A673 (cell line): ENCODE results near the gene CIT. TPM values are rescaled to one million over a fixed set of nuclear protein-coding genes. Genes with fewer than 3 reads are reported as not detected.
A peak's percentile ranks its signal among the peaks of the same experiment; 100 is the strongest.

ENCODE experiments used
- BruUV-seq: library from RNA; stranded (reverse); fragments of 400-500 nt; replicated peaks from 2 replicates; lab custom pipeline; 2021; lab: Mats Ljungman, UMichigan
- CTCF ChIA-PET: fragments of 300-600 bp; sonication (Branson Sonifier 250); formaldehyde crosslinking; loops from one replicate; lab custom pipeline; 2022; ENCODE audit warnings: antibody characterized with exemption; lab: Charles Lee
- POLR2A ChIA-PET: fragments of 300-600 bp; sonication (Branson Sonifier 250); formaldehyde crosslinking; loops from one replicate; lab custom pipeline; 2022; ENCODE audit warnings: antibody characterized with exemption; ENCODE audit not compliant: low non-redundant PET; lab: Charles Lee
- DNase-seq: peaks from one replicate; pipeline ENCODE4 v3.0.0-alpha.2; 2015; ENCODE audit warnings: low spot score
- H3K27ac ChIP-seq: fragments of 200-600 bp; sonication (generic); 2 replicates; pipeline ENCODE4 v1.5.1; 2016; ENCODE audit warnings: mixed run types, low read depth, mild to moderate bottlenecking, mixed read lengths, antibody characterized with exemption, low read length; ENCODE audit not compliant: poor library complexity, severe bottlenecking
- H3K27me3 ChIP-seq: fragments of 200-600 bp; sonication (generic); replicated peaks from 2 replicates; pipeline ENCODE4 v1.6.1; 2017; ENCODE audit warnings: mixed run types, low read depth, mild to moderate bottlenecking, mixed read lengths, antibody characterized with exemption, low read length; ENCODE audit not compliant: insufficient read depth, poor library complexity
- H3K36me3 ChIP-seq: fragments of 200-600 bp; sonication (generic); 2 replicates; pipeline ENCODE4 v1.6.1; 2016; ENCODE audit warnings: mixed run types, mild to moderate bottlenecking, mixed read lengths, antibody characterized with exemption, low read length; ENCODE audit not compliant: insufficient read depth, poor library complexity, severe bottlenecking
- H3K4me1 ChIP-seq: fragments of 200-600 bp; sonication (generic); 2 replicates; pipeline ENCODE4 v1.6.1; 2017; ENCODE audit warnings: mixed run types, mild to moderate bottlenecking, mixed read lengths, antibody characterized with exemption, low read length; ENCODE audit not compliant: insufficient read depth, poor library complexity, severe bottlenecking
- H3K4me3 ChIP-seq: fragments of 200-600 bp; sonication (generic); 2 replicates; pipeline ENCODE4 v1.5.1; 2016; ENCODE audit warnings: low read depth, mixed run types, mild to moderate bottlenecking, mixed read lengths, low read length; ENCODE audit not compliant: poor library complexity, severe bottlenecking
- H3K9me3 ChIP-seq: fragments of 200-600 bp; sonication (generic); 2 replicates; pipeline ENCODE4 v1.6.1; 2016; ENCODE audit warnings: mixed run types, low read depth, mild to moderate bottlenecking, mixed read lengths, antibody characterized with exemption, low read length; ENCODE audit not compliant: poor library complexity, severe bottlenecking
- EZH2 ChIP-seq: fragments of 200-600 bp; sonication (generic); IDR thresholded peaks from 2 replicates; pipeline ENCODE4 v1.6.1; 2017; ENCODE audit warnings: borderline replicate concordance, low read depth, mild to moderate bottlenecking, mixed read lengths, antibody characterized with exemption, low read length; ENCODE audit not compliant: poor library complexity, severe bottlenecking
- intact Hi-C: fragments of 100-400 bp; cut with micrococcal nuclease; formaldehyde crosslinking; loops from one replicate; pipeline ENCODE4 v1.10.0; 2022; ENCODE audit not compliant: unreplicated experiment
- total RNA-seq: library from RNA; stranded (reverse); gene quantifications from 2 replicates; pipeline ENCODE4 v1.2.3, GENCODE V29; 2021
- TF ChIP-seq, protein P1 (sequence below): fragments of 300-800, 200-600 bp; sonication (generic); conservative IDR thresholded peaks from 2 replicates; pipeline ENCODE4 v1.5.1; 2017; ENCODE audit warnings: low read depth, mild to moderate bottlenecking, antibody characterized with exemption, low read length, moderate library complexity, mixed read lengths

Gene CIT
- total RNA-seq, 1 experiment from 2014 or later = 62.4 TPM

DNA sequence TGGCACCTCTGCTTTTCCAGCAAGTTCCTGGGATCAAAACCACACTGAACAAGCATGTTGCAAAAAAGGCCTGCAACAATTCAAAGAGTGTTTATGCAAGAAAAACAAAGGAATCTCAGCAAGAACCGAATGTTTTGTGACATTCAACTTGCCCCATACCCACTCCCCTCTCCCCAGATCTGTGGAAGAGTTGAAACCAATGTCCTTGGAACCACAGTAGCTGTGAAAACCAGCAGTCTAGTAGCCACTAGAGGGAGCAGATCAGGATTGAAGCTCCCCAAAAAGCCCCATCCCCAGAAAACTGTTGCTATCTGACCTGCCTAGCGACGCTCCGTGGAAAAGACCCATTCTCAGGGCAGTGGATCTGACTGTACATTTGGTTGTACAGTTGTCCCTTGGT, 182.1 kb downstream of the CIT start:
- TF ChIP-seq, protein P1, sequence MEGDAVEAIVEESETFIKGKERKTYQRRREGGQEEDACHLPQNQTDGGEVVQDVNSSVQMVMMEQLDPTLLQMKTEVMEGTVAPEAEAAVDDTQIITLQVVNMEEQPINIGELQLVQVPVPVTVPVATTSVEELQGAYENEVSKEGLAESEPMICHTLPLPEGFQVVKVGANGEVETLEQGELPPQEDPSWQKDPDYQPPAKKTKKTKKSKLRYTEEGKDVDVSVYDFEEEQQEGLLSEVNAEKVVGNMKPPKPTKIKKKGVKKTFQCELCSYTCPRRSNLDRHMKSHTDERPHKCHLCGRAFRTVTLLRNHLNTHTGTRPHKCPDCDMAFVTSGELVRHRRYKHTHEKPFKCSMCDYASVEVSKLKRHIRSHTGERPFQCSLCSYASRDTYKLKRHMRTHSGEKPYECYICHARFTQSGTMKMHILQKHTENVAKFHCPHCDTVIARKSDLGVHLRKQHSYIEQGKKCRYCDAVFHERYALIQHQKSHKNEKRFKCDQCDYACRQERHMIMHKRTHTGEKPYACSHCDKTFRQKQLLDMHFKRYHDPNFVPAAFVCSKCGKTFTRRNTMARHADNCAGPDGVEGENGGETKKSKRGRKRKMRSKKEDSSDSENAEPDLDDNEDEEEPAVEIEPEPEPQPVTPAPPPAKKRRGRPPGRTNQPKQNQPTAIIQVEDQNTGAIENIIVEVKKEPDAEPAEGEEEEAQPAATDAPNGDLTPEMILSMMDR = peak; percentile 61
- no peak for TF ChIP-seq EZH2
- POLR2A ChIA-PET = no interaction called here

DNA sequence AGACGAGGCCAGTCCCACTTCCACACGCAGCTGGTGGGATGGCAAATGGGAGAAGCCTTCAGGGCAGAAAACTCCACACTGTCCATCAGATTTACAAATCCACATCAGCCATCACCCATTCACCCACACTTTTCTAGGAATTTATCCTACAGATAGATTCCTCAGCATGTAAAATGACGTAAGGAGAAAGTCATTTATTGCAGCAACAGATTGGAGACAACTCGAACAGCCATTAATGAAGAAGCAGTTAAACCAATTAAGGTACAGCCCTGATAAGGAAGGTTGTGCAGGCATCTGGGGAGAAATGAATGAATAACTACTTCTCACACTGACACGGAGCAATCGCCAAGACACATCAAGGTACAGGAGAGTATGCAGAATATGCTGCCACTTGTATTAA, 183.0 kb downstream of the CIT start:
- intact Hi-C loops = no loop called here
- H3K4me3 ChIP-seq = no peak overlapping the region
- ChIA-PET POLR2A (no interaction called here), CTCF (no interaction called here)
- H3K36me3 ChIP-seq = peaks cover 14% of the 10 kb centered on the region
- no peak for TF ChIP-seq EZH2
- TF ChIP-seq, protein P1 = no peak
- H3K9me3 ChIP-seq = no peaks in the 10 kb centered on the region
- BruUV-seq = no TSS peak
- no peak for DNase-seq
- H3K27ac ChIP-seq = no peak overlapping the region
- no peaks in the 10 kb centered on the region for H3K27me3 ChIP-seq
- peaks cover 26% of the 10 kb centered on the region for H3K4me1 ChIP-seq

More for the DNA sequence above, 182.1 kb downstream of the CIT start:
- H3K27me3 ChIP-seq = no peaks in the 10 kb centered on the region
- no peak overlapping the region for H3K27ac ChIP-seq
- CTCF ChIA-PET = interaction anchor here (0.6 to 1.0 kb wide), 2 partner anchors 208 to 272 kb away, joined by 3 to 4 read pairs; no protein-coding TSS in a partner anchor
- peaks cover 12% of the 10 kb centered on the region for H3K36me3 ChIP-seq
- peaks cover 26% of the 10 kb centered on the region for H3K4me1 ChIP-seq
- BruUV-seq = no TSS peak
- H3K9me3 ChIP-seq = no peaks in the 10 kb centered on the region
- H3K4me3 ChIP-seq = no peak overlapping the region
- intact Hi-C loops = loop anchor here (5.0 kb wide), 1 partner anchor 207 kb away; no protein-coding TSS in a partner anchor
- DNase-seq = peak; percentile 14

- CTCF ChIA-PET = no interaction called here
- no peaks in the 10 kb centered on the region for H3K27me3 ChIP-seq
- H3K36me3 ChIP-seq = peaks cover 14% of the 10 kb centered on the region
- BruUV-seq = no TSS peak
- peaks cover 26% of the 10 kb centered on the region for H3K4me1 ChIP-seq
- no peak overlapping the region for H3K4me3 ChIP-seq
- TF ChIP-seq EZH2 = no peak
- TF ChIP-seq, protein P1 = no peak
- H3K27ac ChIP-seq = peak overlapping the region; percentile 25
- no peak for DNase-seq
- intact Hi-C loops = no loop called here
- no peaks in the 10 kb centered on the region for H3K9me3 ChIP-seq
- POLR2A ChIA-PET = no interaction called here
Measured at GRCh38 chr12:119693511-119693910, 183.6 kb downstream of the CIT start.
